GM21825 (cell line): ENCODE measurements around the gene TMEM163.
"Not testable (repeated sequence)": the region's sequence is repeated elsewhere in the genome, so short reads cannot be mapped to it uniquely, and the experiment has no call there.

Experiments
- ATAC-seq: cut with Tn5 transposase; IDR thresholded peaks from one replicate; pipeline ENCODE4 v1.9.1; 2021; ENCODE audit warnings: mild to moderate bottlenecking, moderate library complexity; ENCODE audit not compliant: unreplicated experiment

The TMEM163 gene

GRCh38 chr2:134718817-134719814, at the start of gene TMEM163:
TSS of gene TMEM163 (minus strand) at chr2:134719000.
- peak; percentile 37 for ATAC-seq

GRCh38 chr2:134766583-134766982, 47.8 kb upstream of the TMEM163 start:
- no peak for ATAC-seq

GRCh38 chr2:134765987-134766386, 47.2 kb upstream of the TMEM163 start:
- ATAC-seq: no peak

GRCh38 chr2:134764164-134764563, 45.4 kb upstream of the TMEM163 start:
- no peak for ATAC-seq

GRCh38 chr2:134763164-134763710, 44.4 kb upstream of the TMEM163 start:
- no peak for ATAC-seq

GRCh38 chr2:134762508-134762907, 43.7 kb upstream of the TMEM163 start:
- no peak for ATAC-seq

- ATAC-seq: no peak
Measured at GRCh38 chr2:134760385-134760784, 41.6 kb upstream of the TMEM163 start.

- ATAC-seq: peak; percentile 94
Measured at GRCh38 chr2:134758633-134759032, 39.8 kb upstream of the TMEM163 start.

- ATAC-seq: not testable (repeated sequence)
Measured at GRCh38 chr2:134751981-134752380, 33.2 kb upstream of the TMEM163 start.

GRCh38 chr2:134745546-134745945, 26.7 kb upstream of the TMEM163 start:
- no peak for ATAC-seq

- ATAC-seq: no peak
Measured at GRCh38 chr2:134745023-134745422, 26.2 kb upstream of the TMEM163 start.

- ATAC-seq: peak; percentile 92
Measured at GRCh38 chr2:134739879-134740301, 21.1 kb upstream of the TMEM163 start.

GRCh38 chr2:134739236-134739878, 20.6 kb upstream of the TMEM163 start:
- ATAC-seq: no peak

- ATAC-seq: no peak
Measured at GRCh38 chr2:134738141-134738870, 19.5 kb upstream of the TMEM163 start.

GRCh38 chr2:134737671-134738070, 18.9 kb upstream of the TMEM163 start:
- no peak for ATAC-seq

GRCh38 chr2:134736167-134736880, 17.5 kb upstream of the TMEM163 start:
- no peak for ATAC-seq

- ATAC-seq: no peak
Measured at GRCh38 chr2:134728163-134728562, 9.4 kb upstream of the TMEM163 start.

GRCh38 chr2:134727385-134727784, 8.6 kb upstream of the TMEM163 start:
- no peak for ATAC-seq

GRCh38 chr2:134726645-134727044, 7.8 kb upstream of the TMEM163 start:
- ATAC-seq: no peak

GRCh38 chr2:134725876-134726275, 7.1 kb upstream of the TMEM163 start:
- no peak for ATAC-seq
